Gastrocnemius medialis (tissue), 4 donors: ENCODE results near the gene ATP2C2. TPM values are rescaled to one million over a fixed set of nuclear protein-coding genes. Genes with fewer than 3 reads are reported as not detected.

ENCODE experiments used
- ATAC-seq, 2 donors: fragments of 150-250 bp; one replicate each; pipeline ENCODE4 v1.9.1; 2016
- DNase-seq, 2 donors: peaks; one replicate each; pipeline ENCODE4 v3.0.0-alpha.2; 2019
- H3K27ac ChIP-seq, 4 donors: fragments of 200-600 bp; sonication (generic); 1 replicate in 1 of 4; 2 replicates in 3 of 4; pipeline ENCODE4 v1.5.1; 2016 to 2018; ENCODE audit warnings: mild to moderate bottlenecking in 2 of 4, moderate library complexity in 1 of 4
- H3K27me3 ChIP-seq, 3 donors: fragments of 200-600 bp; sonication (generic) in 2 of 3; 1 replicate in 1 of 3; 2 replicates in 2 of 3; pipeline versions ENCODE4 v1.5.1 to v1.6.0; 2016 to 2019; ENCODE audit warnings: mild to moderate bottlenecking in 1 of 3, moderate library complexity in 1 of 3
- H3K36me3 ChIP-seq, 2 donors: fragments of 200-600 bp; sonication (generic) in 1 of 2; one replicate each; pipeline ENCODE4 v1.5.1; 2017 to 2018
- H3K4me1 ChIP-seq, 2 donors: fragments of 200-600 bp; sonication (generic) in 1 of 2; one replicate each; pipeline ENCODE4 v1.5.1; 2016 to 2017; ENCODE audit warnings: mild to moderate bottlenecking in 2 of 2
- H3K4me3 ChIP-seq, 4 donors: fragments of 200-600 bp; sonication (generic) in 3 of 4; 1 replicate in 1 of 4; 2 replicates in 3 of 4; pipeline ENCODE4 v1.5.1; 2016 to 2019; ENCODE audit warnings: mild to moderate bottlenecking in 2 of 4
- H3K9me3 ChIP-seq, 3 donors: fragments of 200-600 bp; sonication (generic) in 2 of 3; 1 replicate in 1 of 3; 2 replicates in 2 of 3; pipeline ENCODE4 v1.5.1; 2016 to 2019
- CTCF ChIP-seq, 5 experiments: fragments of 450-650 bp in 3 of 5; fragments of 200-600 bp in 2 of 5; sonication (generic) in 2 of 5; IDR thresholded peaks in 4 of 5; conservative IDR thresholded peaks in 1 of 5; 1 replicate in 4 of 5; 2 replicates in 1 of 5; pipeline ENCODE4 v1.5.1; 2016 to 2019; ENCODE audit warnings: antibody characterized with exemption in 5 of 5, mild to moderate bottlenecking in 3 of 5, moderate library complexity in 3 of 5
- POLR2A ChIP-seq, 2 donors: fragments of 450-650 bp; IDR thresholded peaks; one replicate each; pipeline ENCODE4 v1.6.1; 2017; ENCODE audit warnings: antibody characterized with exemption in 2 of 2, mild to moderate bottlenecking in 2 of 2, moderate library complexity in 2 of 2
- in situ Hi-C, 4 donors: fragments of 200-750 bp; cut with MboI; loops; one replicate each; pipeline versions ENCODE4 v1.15.0 to v1.8.0; 2017; ENCODE audit warnings: low sequenced_read_pairs in 4 of 4
- intact Hi-C: fragments of 100-400 bp; cut with DNase I; formaldehyde crosslinking; loops from one replicate; pipeline ENCODE4 v1.15.1; 2023; ENCODE audit warnings: low total_unique reads
- total RNA-seq, 4 donors: library from RNA; depleted of rRNA; stranded (reverse); fragments of >200 nt; gene quantifications; one replicate each; pipeline versions ENCODE4 v1.1.0 to v1.2.3, GENCODE V29; 2016

The ATP2C2 gene
- total RNA-seq, 4 donors from 2014 or later = 0.44 TPM; not detected in 3

GRCh38 chr16:84499638-84500037 is 131.3 kb downstream of the ATP2C2 start:
- in situ Hi-C loops = loop anchor here in 3 of 4 donors (25.0 kb wide), 4 partner anchors 212 to 537 kb away; partner anchors contain the start of genes NECAB2 (in 2 of the 3), OSGIN1 (in 2 of the 3) and WFDC1 (in 2 of the 3)
- ATAC-seq = no peak

DNA sequence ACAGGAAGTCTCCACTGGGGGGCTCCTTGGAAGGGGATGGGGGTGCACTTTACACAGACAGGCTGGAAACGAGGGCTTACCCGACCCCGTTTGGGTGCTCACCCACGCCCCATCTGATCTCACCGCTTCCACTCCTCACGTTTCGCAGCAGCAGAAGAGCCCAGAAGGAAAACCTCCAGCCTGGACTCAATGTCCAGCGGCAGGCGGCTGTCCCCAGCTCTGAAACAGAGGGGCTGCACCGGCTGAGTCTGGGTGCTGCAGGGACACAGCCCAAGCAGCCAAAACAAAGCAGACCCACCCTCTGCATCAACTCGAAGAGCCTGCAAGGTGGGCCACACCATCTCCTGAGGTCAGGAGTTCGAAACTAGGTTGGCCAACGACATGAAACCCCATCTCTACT is 132.2 kb downstream of the ATP2C2 start:
- Histone ChIP-seq H3K27me3 (no peaks in the 10 kb centered on the region), H3K4me1 (peaks cover 11 to 17% of the 10 kb centered on the region in 2 donors), H3K27ac (no peak overlapping the region), H3K9me3 (no peaks in the 10 kb centered on the region), H3K4me3 (no peak overlapping the region), H3K36me3 (peaks cover 0 to 26% of the 10 kb centered on the region in 2 donors)
- TF ChIP-seq POLR2A (IDR thresholded peaks at IDR 0.05) (no peak), CTCF (IDR thresholded peaks at IDR 0.05 in 4 of 5, conservative IDR thresholded peaks at IDR 0.05 in 1 of 5) (no peak)
- in situ Hi-C loops (loop anchor here in 2 of 4 donors (25.0 kb wide), 2 partner anchors 462 to 487 kb away; no protein-coding TSS in a partner anchor), intact Hi-C loops (loop anchor here (5.0 kb wide), 1 partner anchor 548 kb away; the partner anchor contains the start of gene OSGIN1)
- no peak for DNase-seq
- no peak for ATAC-seq

More at GRCh38 chr16:84499638-84500037, 131.3 kb downstream of the ATP2C2 start:
- Histone ChIP-seq H3K27me3 (no peaks in the 10 kb centered on the region), H3K36me3 (peaks cover 0 to 34% of the 10 kb centered on the region in 2 donors), H3K9me3 (no peaks in the 10 kb centered on the region), H3K27ac (no peak overlapping the region), H3K4me3 (no peak overlapping the region), H3K4me1 (peaks cover 6 to 8% of the 10 kb centered on the region in 2 donors)
- intact Hi-C loops = loop anchor here (5.0 kb wide), 1 partner anchor 547 kb away; the partner anchor contains the start of gene OSGIN1
- DNase-seq = no peak
- TF ChIP-seq POLR2A (IDR thresholded peaks at IDR 0.05) (no peak), CTCF (IDR thresholded peaks at IDR 0.05 in 4 of 5, conservative IDR thresholded peaks at IDR 0.05 in 1 of 5) (no peak)

GRCh38 chr16:84501077-84501735 is 132.9 kb downstream of the ATP2C2 start:
- TF ChIP-seq POLR2A (IDR thresholded peaks at IDR 0.05) (no peak), CTCF (IDR thresholded peaks at IDR 0.05 in 4 of 5, conservative IDR thresholded peaks at IDR 0.05 in 1 of 5) (no peak)

GRCh38 chr16:84502075-84502474 is 133.7 kb downstream of the ATP2C2 start:
- Histone ChIP-seq H3K27me3 (no peaks in the 10 kb centered on the region), H3K4me1 (peaks cover 14 to 27% of the 10 kb centered on the region in 2 donors), H3K27ac (no peak overlapping the region), H3K9me3 (no peaks in the 10 kb centered on the region), H3K36me3 (peaks cover 0 to 10% of the 10 kb centered on the region in 2 donors), H3K4me3 (no peak overlapping the region)
- intact Hi-C loops (loop anchor here (5.0 kb wide), 1 partner anchor 550 kb away; the partner anchor contains the start of gene OSGIN1), in situ Hi-C loops (loop anchor here in 2 of 4 donors (25.0 kb wide), 2 partner anchors 460 to 485 kb away; no protein-coding TSS in a partner anchor)
- no peak for TF ChIP-seq POLR2A (IDR thresholded peaks at IDR 0.05)
- TF ChIP-seq CTCF (IDR thresholded peaks at IDR 0.05 in 4 of 5, conservative IDR thresholded peaks at IDR 0.05 in 1 of 5) = no peak
- ATAC-seq (no peak), DNase-seq (no peak)

More at GRCh38 chr16:84501077-84501735, 132.9 kb downstream of the ATP2C2 start:
- Histone ChIP-seq H3K4me3 (no peak overlapping the region), H3K27me3 (no peaks in the 10 kb centered on the region), H3K9me3 (no peaks in the 10 kb centered on the region), H3K4me1 (peaks cover 14 to 24% of the 10 kb centered on the region in 2 donors), H3K27ac (no peak overlapping the region), H3K36me3 (peaks cover 0 to 19% of the 10 kb centered on the region in 2 donors)
- ATAC-seq (no peak), DNase-seq (no peak)
- intact Hi-C loops (loop anchor here (5.0 kb wide), 1 partner anchor 549 kb away; the partner anchor contains the start of gene OSGIN1), in situ Hi-C loops (loop anchor here in 2 of 4 donors (25.0 kb wide), 2 partner anchors 461 to 486 kb away; no protein-coding TSS in a partner anchor)
